Measurements from ENCODE around the gene GRIK3.

GRIK3 gene

GRCh38 chr1:36792292-36792691 is 242.0 kb downstream of the GRIK3 start:
- CTCF ChIA-PET = interaction anchor here (0.6 kb wide), 1 partner anchor 11 kb away, joined by 3 read pairs; no protein-coding TSS in a partner anchor
- no peak overlapping the region for H3K27ac ChIP-seq
- no peak for DNase-seq (ENCODE audit: low spot score)
- TF ChIP-seq CTCF (conservative IDR thresholded peaks at IDR 0.05; ENCODE audit: low read depth) = no peak
- POLR2A ChIA-PET (ENCODE audit: low non-redundant PET) = no interaction called here

- DNase-seq (ENCODE audit: low spot score) = no peak
Observed at GRCh38 chr1:36790191-36790590, 244.1 kb downstream of the GRIK3 start.

GRCh38 chr1:36789535-36789934 is 244.8 kb downstream of the GRIK3 start:
- no peak for TF ChIP-seq CTCF (conservative IDR thresholded peaks at IDR 0.05; ENCODE audit: low read depth)
- POLR2A ChIA-PET (ENCODE audit: low non-redundant PET) = no interaction called here
- CTCF ChIA-PET = interaction anchor here (0.6 kb wide), 1 partner anchor 57 kb away, joined by 3 read pairs; no protein-coding TSS in a partner anchor
- no peak overlapping the region for H3K27ac ChIP-seq
- DNase-seq (ENCODE audit: low spot score) = no peak

More at GRCh38 chr1:36790191-36790590, 244.1 kb downstream of the GRIK3 start:
- H3K27ac ChIP-seq = no peak overlapping the region
- no peak for TF ChIP-seq CTCF (conservative IDR thresholded peaks at IDR 0.05; ENCODE audit: low read depth)
- ChIA-PET POLR2A (ENCODE audit: low non-redundant PET) (no interaction called here), CTCF (no interaction called here)

GRCh38 chr1:36787312-36787913 is 246.9 kb downstream of the GRIK3 start:
- no peak for TF ChIP-seq CTCF (conservative IDR thresholded peaks at IDR 0.05; ENCODE audit: low read depth)
- no peak overlapping the region for H3K27ac ChIP-seq
- DNase-seq (ENCODE audit: low spot score) = no peak
- CTCF ChIA-PET = interaction anchor here (0.6 to 0.7 kb wide), 2 partner anchors 9 to 42 kb away, joined by 3 to 4 read pairs; no protein-coding TSS in a partner anchor
- POLR2A ChIA-PET (ENCODE audit: low non-redundant PET) = no interaction called here

- POLR2A ChIA-PET (ENCODE audit: low non-redundant PET) = no interaction called here
- DNase-seq (ENCODE audit: low spot score) = no peak
- no peak overlapping the region for H3K27ac ChIP-seq
- no peak for TF ChIP-seq CTCF (conservative IDR thresholded peaks at IDR 0.05; ENCODE audit: low read depth)
- CTCF ChIA-PET = no interaction called here
Observed at GRCh38 chr1:36786425-36786824, 247.9 kb downstream of the GRIK3 start.

- DNase-seq (ENCODE audit: low spot score) = no peak
- CTCF ChIA-PET = interaction anchor here (0.7 kb wide), 1 partner anchor 670 kb away, joined by 4 read pairs; no protein-coding TSS in a partner anchor
- H3K27ac ChIP-seq = no peak overlapping the region
- no peak for TF ChIP-seq CTCF (conservative IDR thresholded peaks at IDR 0.05; ENCODE audit: low read depth)
- POLR2A ChIA-PET (ENCODE audit: low non-redundant PET) = no interaction called here
Observed at GRCh38 chr1:36784147-36784859, 250.0 kb downstream of the GRIK3 start.
